Measurements from ENCODE around the gene MS4A8.

Gene MS4A8

GRCh38 chr11:60725592-60725991, 26.2 kb downstream of the MS4A8 start:
- H3K27ac ChIP-seq, result no peak overlapping the region
- TF ChIP-seq ZFX (IDR thresholded peaks at IDR 0.05; ENCODE audit: borderline replicate concordance), result no peak
- no peak for TF ChIP-seq CTCF (IDR thresholded peaks at IDR 0.05)

GRCh38 chr11:60731586-60731985, 32.2 kb downstream of the MS4A8 start:
- H3K27ac ChIP-seq, result no peak overlapping the region
- TF ChIP-seq CTCF (IDR thresholded peaks at IDR 0.05), result no peak
- no peak for TF ChIP-seq ZFX (IDR thresholded peaks at IDR 0.05; ENCODE audit: borderline replicate concordance)

- TF ChIP-seq ZFX (IDR thresholded peaks at IDR 0.05; ENCODE audit: borderline replicate concordance), result no peak
- no peak overlapping the region for H3K27ac ChIP-seq
Measured at GRCh38 chr11:60734279-60734678, 34.9 kb downstream of the MS4A8 start.

- no peak overlapping the region for H3K27ac ChIP-seq
- no peak for TF ChIP-seq CTCF (IDR thresholded peaks at IDR 0.05)
- no peak for TF ChIP-seq ZFX (IDR thresholded peaks at IDR 0.05; ENCODE audit: borderline replicate concordance)
Measured at GRCh38 chr11:60739114-60739513, 39.7 kb downstream of the MS4A8 start.

- TF ChIP-seq CTCF (IDR thresholded peaks at IDR 0.05) (no peak), ZFX (IDR thresholded peaks at IDR 0.05; ENCODE audit: borderline replicate concordance) (no peak)
- H3K27ac ChIP-seq, result no peak overlapping the region
Measured at GRCh38 chr11:60740573-60740972, 41.2 kb downstream of the MS4A8 start.

GRCh38 chr11:60741421-60741820, 42.0 kb downstream of the MS4A8 start:
- TF ChIP-seq CTCF (IDR thresholded peaks at IDR 0.05) (no peak), ZFX (IDR thresholded peaks at IDR 0.05; ENCODE audit: borderline replicate concordance) (no peak)

GRCh38 chr11:60743058-60743457, 43.6 kb downstream of the MS4A8 start:
- no peak for TF ChIP-seq ZFX (IDR thresholded peaks at IDR 0.05; ENCODE audit: borderline replicate concordance)
- TF ChIP-seq CTCF (IDR thresholded peaks at IDR 0.05), result no peak
- no peak overlapping the region for H3K27ac ChIP-seq

More at GRCh38 chr11:60741421-60741820, 42.0 kb downstream of the MS4A8 start:
- no peak overlapping the region for H3K27ac ChIP-seq

GRCh38 chr11:60744114-60744513, 44.7 kb downstream of the MS4A8 start:
- no peak overlapping the region for H3K27ac ChIP-seq
- TF ChIP-seq ZFX (IDR thresholded peaks at IDR 0.05; ENCODE audit: borderline replicate concordance) (no peak), CTCF (IDR thresholded peaks at IDR 0.05) (no peak)

All from 22Rv1 (cell line).